Lower lobe of right lung (tissue), 2 donors: Measurements from ENCODE around the gene HSD17B12. TPM values are rescaled to one million over a fixed set of nuclear protein-coding genes. Genes with fewer than 3 reads are reported as not detected.
"Not testable (repeated sequence)": the region's sequence is repeated elsewhere in the genome, so short reads cannot be mapped to it uniquely, and the experiment has no call there.

ENCODE experiments used
- ATAC-seq, 2 donors: fragments of 200-7000 bp; cut with Tn5 transposase; one replicate each; pipeline ENCODE4 v1.9.1; 2020 to 2022; ENCODE audit warnings: mild to moderate bottlenecking in 2 of 2, moderate library complexity in 2 of 2
- DNase-seq: peaks from one replicate; pipeline ENCODE4 v3.0.0-alpha.2; 2020
- H3K27ac ChIP-seq: fragments of 200-600 bp; one replicate; pipeline ENCODE4 v1.8.0; 2022
- H3K27me3 ChIP-seq: fragments of 200-600 bp; one replicate; pipeline ENCODE4 v1.8.0; 2022; ENCODE audit warnings: low read depth
- H3K36me3 ChIP-seq: fragments of 200-600 bp; one replicate; pipeline ENCODE4 v1.8.0; 2022; ENCODE audit warnings: mild to moderate bottlenecking
- H3K4me1 ChIP-seq: fragments of 200-600 bp; one replicate; pipeline ENCODE4 v1.8.0; 2022
- H3K4me3 ChIP-seq: fragments of 200-600 bp; one replicate; pipeline ENCODE4 v1.8.0; 2022; ENCODE audit warnings: mild to moderate bottlenecking
- H3K9me3 ChIP-seq: fragments of 200-600 bp; one replicate; pipeline ENCODE4 v1.8.0; 2022
- CTCF ChIP-seq: fragments of 200-600 bp; IDR thresholded peaks from one replicate; pipeline ENCODE4 v1.8.0; 2022; ENCODE audit warnings: antibody characterized with exemption, mild to moderate bottlenecking
- intact Hi-C: fragments of 100-400 bp; cut with DNase I; formaldehyde crosslinking; loops from one replicate; pipeline ENCODE4 v1.11.0; 2022
- total RNA-seq: library from RNA; stranded (reverse); fragmentation: NEBNext Ultra II Directional; extraction: Animal tissue kit (Norgen Biotek cat#: 25700); gene quantifications from one replicate; pipeline ENCODE4 v1.2.1, GENCODE V29; 2021
- donor health status: DM: no; HTN: yes; CAD: no; lungs with severe emphysema.

Gene HSD17B12
- total RNA-seq, 1 donor from 2014 or later, result 101 TPM

- DNase-seq (no peak), ATAC-seq (no peak)
- Histone ChIP-seq H3K27me3 (no peaks in the 10 kb centered on the region), H3K36me3 (peaks cover 7% of the 10 kb centered on the region), H3K9me3 (no peaks in the 10 kb centered on the region), H3K27ac (peak overlapping the region; percentile 98), H3K4me1 (peaks cover 38% of the 10 kb centered on the region), H3K4me3 (peak overlapping the region; percentile 91)
- TF ChIP-seq CTCF, result no peak
- intact Hi-C loops, result no loop called here
These were observed 934 bp downstream of the HSD17B12 start for GRCh38 chr11:43681401-43681942.

DNA sequence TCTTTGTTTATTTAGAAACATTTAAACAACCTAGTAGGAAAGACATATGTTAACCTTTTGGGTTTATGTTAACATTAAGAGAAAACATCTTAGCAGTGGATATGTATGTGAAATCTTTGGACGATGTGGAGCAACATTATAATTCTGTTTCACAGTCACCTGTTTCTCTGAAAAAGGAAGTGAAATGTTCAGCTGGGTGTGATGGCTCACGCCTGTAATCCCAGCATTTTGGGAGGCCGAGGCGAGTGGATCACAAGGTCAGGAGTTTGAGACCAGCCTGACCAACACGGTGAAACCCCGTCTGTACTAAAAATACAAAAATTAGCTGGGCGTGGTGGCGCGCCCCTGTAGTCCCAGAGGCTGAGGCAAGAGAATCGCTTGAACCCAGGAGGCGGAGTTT, 1.5 kb downstream of the HSD17B12 start:
- intact Hi-C loops, result not testable (repeated sequence)

GRCh38 chr11:43685440-43685839, 4.9 kb downstream of the HSD17B12 start:
- no peak for TF ChIP-seq CTCF
- Histone ChIP-seq H3K4me3 (no peak overlapping the region), H3K27ac (no peak overlapping the region), H3K27me3 (no peaks in the 10 kb centered on the region), H3K4me1 (peaks cover 59% of the 10 kb centered on the region), H3K36me3 (peaks cover 7% of the 10 kb centered on the region), H3K9me3 (no peaks in the 10 kb centered on the region)
- ATAC-seq (no peak), DNase-seq (no peak)
- intact Hi-C loops, result no loop called here

More for the DNA sequence above, 1.5 kb downstream of the HSD17B12 start:
- Histone ChIP-seq H3K4me3 (peak overlapping the region; percentile 91), H3K4me1 (peaks cover 44% of the 10 kb centered on the region), H3K27ac (peak overlapping the region; percentile 98)
- DNase-seq, H3K9me3 ChIP-seq, H3K36me3 ChIP-seq, H3K27me3 ChIP-seq, ATAC-seq: not testable (repeated sequence)

DNA sequence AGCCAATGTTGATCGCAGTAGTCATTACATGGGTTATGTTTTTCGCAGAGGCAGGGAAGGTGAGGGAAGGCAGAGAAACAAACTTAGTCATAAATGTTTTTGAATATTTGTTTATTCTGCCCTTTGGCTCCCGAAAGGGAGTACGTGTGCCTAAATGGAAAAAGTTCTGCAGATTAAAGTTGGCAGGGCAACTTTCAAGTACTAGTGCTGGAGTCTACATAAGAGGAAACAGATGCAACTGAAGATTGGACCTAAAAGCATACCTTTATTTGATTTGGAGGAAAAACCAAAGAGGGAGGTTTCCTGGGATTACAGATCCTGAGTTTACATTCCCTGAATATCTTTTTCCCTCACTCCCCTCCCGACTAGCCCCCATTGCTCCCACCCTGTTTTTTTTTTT, 5.7 kb downstream of the HSD17B12 start:
- no peak overlapping the region for H3K4me3 ChIP-seq
- no peak for ATAC-seq
- peaks cover 7% of the 10 kb centered on the region for H3K36me3 ChIP-seq
- intact Hi-C loops, result no loop called here
- no peak for DNase-seq
- no peaks in the 10 kb centered on the region for H3K9me3 ChIP-seq
- peak overlapping the region; percentile 70 for H3K27ac ChIP-seq
- H3K27me3 ChIP-seq, result no peaks in the 10 kb centered on the region
- TF ChIP-seq CTCF, result no peak
- peaks cover 59% of the 10 kb centered on the region for H3K4me1 ChIP-seq

DNA sequence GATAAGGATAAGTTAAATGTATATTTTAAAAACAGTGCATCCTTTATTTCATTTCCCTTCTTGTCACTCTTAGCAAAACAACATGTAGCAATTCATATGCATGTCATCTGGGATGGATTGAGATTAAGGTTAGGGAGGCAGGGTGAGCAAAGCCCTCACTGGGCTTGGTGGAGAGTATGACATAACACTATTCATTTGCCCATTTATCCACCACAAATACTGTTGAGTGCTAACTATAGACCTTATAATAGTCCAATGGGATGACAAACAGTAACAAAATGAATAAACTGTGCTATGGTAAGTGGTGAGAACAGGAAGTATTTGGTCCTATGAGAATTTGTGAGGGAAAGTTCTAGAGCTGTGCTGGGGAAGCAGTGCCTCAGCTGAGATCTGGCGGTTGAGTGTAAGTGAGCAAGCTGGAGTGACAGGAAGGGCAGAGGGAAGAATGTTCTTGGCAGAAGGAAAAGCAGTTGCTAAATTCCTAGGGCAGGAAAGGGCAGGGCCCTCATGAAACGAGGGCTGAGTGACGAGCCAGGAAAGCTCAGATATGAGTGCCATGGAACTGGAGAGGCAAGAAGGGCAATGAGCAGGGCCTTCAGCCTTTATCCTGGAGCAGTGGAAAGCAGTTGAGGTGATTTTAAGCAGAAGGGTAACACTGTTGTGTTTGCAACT, 6.7 kb downstream of the HSD17B12 start:
- H3K36me3 ChIP-seq, result peaks cover 7% of the 10 kb centered on the region
- peak; percentile 51 for DNase-seq
- H3K27ac ChIP-seq, result peak overlapping the region; percentile 70
- ATAC-seq, result peak; percentile 92
- intact Hi-C loops, result no loop called here
- no peak overlapping the region for H3K4me3 ChIP-seq
- peaks cover 51% of the 10 kb centered on the region for H3K4me1 ChIP-seq
- no peaks in the 10 kb centered on the region for H3K27me3 ChIP-seq
- no peaks in the 10 kb centered on the region for H3K9me3 ChIP-seq
- TF ChIP-seq CTCF, result no peak

- Histone ChIP-seq H3K4me1 (peaks cover 50% of the 10 kb centered on the region), H3K27me3 (no peaks in the 10 kb centered on the region), H3K4me3 (no peak overlapping the region), H3K36me3 (no peaks in the 10 kb centered on the region), H3K27ac (peak overlapping the region; percentile 70), H3K9me3 (no peaks in the 10 kb centered on the region)
- no peak for ATAC-seq
- intact Hi-C loops, result no loop called here
- DNase-seq, result no peak
- no peak for TF ChIP-seq CTCF
These were observed 7.9 kb downstream of the HSD17B12 start for GRCh38 chr11:43688394-43688793.
